HK-2 (cell line): ENCODE data around the gene UNC45B.
A peak's percentile ranks its signal among the peaks of the same experiment; 100 is the strongest.
"Not testable (repeated sequence)": the region's sequence is repeated elsewhere in the genome, so short reads cannot be mapped to it uniquely, and the experiment has no call there.

Experiments
- DNase-seq: peaks from one replicate; pipeline ENCODE4 v3.0.0-alpha.2; 2018; ENCODE audit not compliant: unreplicated experiment

The UNC45B gene

GRCh38 chr17:35147375-35147905 is at the start of gene UNC45B:
Gene UNC45B (plus strand): TSS chr17:35147817. CDS start chr17:35148264, 447 bp downstream.
- no peak for DNase-seq

- DNase-seq, result no peak
Measured at GRCh38 chr17:35099908-35100307, 47.7 kb upstream of the UNC45B start.

GRCh38 chr17:35101036-35101435 is 46.6 kb upstream of the UNC45B start:
- no peak for DNase-seq

- no peak for DNase-seq
Measured at GRCh38 chr17:35101725-35102124, 45.9 kb upstream of the UNC45B start.

GRCh38 chr17:35103271-35103670 is 44.3 kb upstream of the UNC45B start:
- DNase-seq, result peak; percentile 46

GRCh38 chr17:35104844-35105450 is 42.7 kb upstream of the UNC45B start:
- DNase-seq, result no peak

- not testable (repeated sequence) for DNase-seq
Measured at GRCh38 chr17:35110791-35111190, 36.8 kb upstream of the UNC45B start.

GRCh38 chr17:35116845-35117244 is 30.8 kb upstream of the UNC45B start:
- no peak for DNase-seq

- no peak for DNase-seq
Measured at GRCh38 chr17:35117984-35118383, 29.6 kb upstream of the UNC45B start.

- peak; percentile 82 for DNase-seq
Measured at GRCh38 chr17:35119370-35120165, 28.0 kb upstream of the UNC45B start, which contains the start of gene RAD51D. Gene RAD51D (minus strand): TSS chr17:35119860. CDS start chr17:35119613, 247 bp downstream.

GRCh38 chr17:35121315-35121714 is 26.3 kb upstream of the UNC45B start, which contains the start of gene FNDC8:
Gene FNDC8 (plus strand): TSS chr17:35121615. CDS start chr17:35121694, 79 bp downstream.
- DNase-seq, result no peak

- no peak for DNase-seq
Measured at GRCh38 chr17:35127751-35128514, 19.7 kb upstream of the UNC45B start.

- DNase-seq, result no peak
Measured at GRCh38 chr17:35129154-35129972, 18.3 kb upstream of the UNC45B start.

GRCh38 chr17:35129973-35130351 is 17.7 kb upstream of the UNC45B start:
- DNase-seq, result no peak

GRCh38 chr17:35130392-35130791 is 17.2 kb upstream of the UNC45B start:
- DNase-seq, result no peak

- DNase-seq, result no peak
Measured at GRCh38 chr17:35132099-35132498, 15.5 kb upstream of the UNC45B start.

- no peak for DNase-seq
Measured at GRCh38 chr17:35132816-35133550, 14.6 kb upstream of the UNC45B start.

- DNase-seq, result no peak
Measured at GRCh38 chr17:35135322-35135721, 12.3 kb upstream of the UNC45B start.

GRCh38 chr17:35138218-35138617 is 9.4 kb upstream of the UNC45B start:
- no peak for DNase-seq

- peak; percentile 87 for DNase-seq
Measured at GRCh38 chr17:35141681-35142466, 5.7 kb upstream of the UNC45B start, which contains the start of gene NLE1. Gene NLE1 (minus strand): TSS chr17:35142303. CDS start chr17:35142275, 28 bp downstream.
